PFSK-1 (cell line): ENCODE results near the gene MEST.

ENCODE experiments used
- FOXP2 ChIP-seq: optimal IDR thresholded peaks from 2 replicates; pipeline ENCODE3; 2011; ENCODE audit warnings: borderline replicate concordance, control low read depth, inconsistent platforms; ENCODE audit not compliant: insufficient read depth; ENCODE audit errors: extremely low read length, extremely low read depth
- POLR2AphosphoS5 ChIP-seq: IDR thresholded peaks from 2 replicates; pipeline ENCODE4 v1.6.1; 2012; ENCODE audit warnings: low read depth, mild to moderate bottlenecking, control low read depth, low read length, moderate library complexity
- REST ChIP-seq, 2 experiments: IDR thresholded peaks; 2 replicates each; pipeline versions ENCODE4 v1.6.1 to v1.8.0; 2011 to 2012; ENCODE audit warnings: low read depth in 2 of 2, low read length in 2 of 2, control low read depth in 1 of 2, inconsistent platforms in 1 of 2, mild to moderate bottlenecking in 1 of 2, moderate library complexity in 1 of 2; ENCODE audit not compliant: insufficient read depth in 1 of 2
- SIN3A ChIP-seq: IDR thresholded peaks from 2 replicates; pipeline ENCODE4 v1.6.1; 2012; ENCODE audit warnings: mild to moderate bottlenecking, low read length, moderate library complexity, borderline replicate concordance; ENCODE audit not compliant: insufficient read depth
- TAF1 ChIP-seq: IDR thresholded peaks from 2 replicates; pipeline ENCODE4 v1.6.1; 2012; ENCODE audit warnings: low read length, control low read depth, borderline replicate concordance; ENCODE audit not compliant: insufficient read depth

The MEST gene

GRCh38 chr7:130554481-130554880 is 62.6 kb downstream of the MEST start:
- no peak for TF ChIP-seq FOXP2
- no peak for TF ChIP-seq REST (IDR thresholded peaks at IDR 0.05; ENCODE audit: insufficient read depth in 1 of 2, low read depth in 2 of 2, low read length in 2 of 2)
- TF ChIP-seq TAF1 = no peak
- no peak for TF ChIP-seq POLR2AphosphoS5
- no peak for TF ChIP-seq SIN3A
